Liver (tissue), 9 donors: ENCODE results near the gene DNAJC15. TPM values are rescaled to one million over a fixed set of nuclear protein-coding genes. Genes with fewer than 3 reads are reported as not detected.

Experiments used
- DNase-seq: peaks from one replicate; pipeline ENCODE4 v3.0.0-alpha.2; 2017; ENCODE audit warnings: low spot score
- H3K27ac ChIP-seq, 2 donors: one replicate each; pipeline ENCODE4 v1.7.0; 2013; ENCODE audit warnings: inconsistent platforms in 2 of 2, low read length in 2 of 2, control low read depth in 1 of 2, low read depth in 1 of 2, mild to moderate bottlenecking in 1 of 2
- H3K27me3 ChIP-seq, 4 donors: one replicate each; pipeline versions ENCODE4 v1.6.1 to v1.7.0; 2013; ENCODE audit warnings: low read length in 3 of 4, inconsistent platforms in 1 of 4, mild to moderate bottlenecking in 1 of 4, moderate library complexity in 1 of 4; ENCODE audit not compliant: control insufficient read depth in 4 of 4, insufficient read depth in 4 of 4
- H3K36me3 ChIP-seq, 4 donors: one replicate each; pipeline versions ENCODE4 v1.6.1 to v1.7.0; 2013; ENCODE audit warnings: low read length in 3 of 4, mild to moderate bottlenecking in 3 of 4, low read depth in 1 of 4, moderate library complexity in 1 of 4; ENCODE audit not compliant: control insufficient read depth in 4 of 4, insufficient read depth in 3 of 4
- H3K4me1 ChIP-seq, 4 donors: one replicate each; pipeline versions ENCODE4 v1.6.1 to v1.7.0; 2013; ENCODE audit warnings: low read length in 3 of 4, mild to moderate bottlenecking in 3 of 4, moderate library complexity in 1 of 4; ENCODE audit not compliant: control insufficient read depth in 4 of 4, insufficient read depth in 4 of 4
- H3K4me3 ChIP-seq, 3 donors: one replicate each; pipeline versions ENCODE4 v1.6.1 to v1.7.0; 2013; ENCODE audit warnings: low read length in 3 of 3, control low read depth in 1 of 3, low read depth in 1 of 3, mild to moderate bottlenecking in 1 of 3
- H3K9ac ChIP-seq, 2 donors: one replicate each; pipeline ENCODE4 v1.7.0; 2013; ENCODE audit warnings: low read length in 2 of 2, mild to moderate bottlenecking in 2 of 2, moderate library complexity in 2 of 2, control low read depth in 1 of 2, low read depth in 1 of 2
- H3K9me3 ChIP-seq, 4 donors: one replicate each; pipeline versions ENCODE4 v1.6.1 to v1.7.0; 2013; ENCODE audit warnings: low read length in 3 of 4; ENCODE audit not compliant: control insufficient read depth in 4 of 4
- EGR1 ChIP-seq, 2 donors: IDR thresholded peaks; 2 replicates each; pipeline ENCODE4 v1.6.1; 2016 to 2018; ENCODE audit warnings: antibody characterized with exemption in 2 of 2, low read depth in 2 of 2
- FOXA1 ChIP-seq: IDR thresholded peaks from 2 replicates; pipeline ENCODE4 v1.6.1; 2016; ENCODE audit warnings: antibody characterized with exemption
- FOXA2 ChIP-seq: IDR thresholded peaks from 2 replicates; pipeline ENCODE4 v1.6.1; 2016; ENCODE audit warnings: antibody characterized with exemption
- GABPA ChIP-seq, 2 donors: IDR thresholded peaks in 1 of 2; conservative IDR thresholded peaks in 1 of 2; 2 replicates each; pipeline ENCODE4 v1.6.1; 2016; ENCODE audit warnings: antibody characterized with exemption in 2 of 2, mild to moderate bottlenecking in 1 of 2, moderate library complexity in 1 of 2
- HNF4A ChIP-seq, 2 donors: conservative IDR thresholded peaks; 2 replicates each; pipeline ENCODE4 v1.6.1; 2016; ENCODE audit warnings: antibody characterized with exemption in 2 of 2, mild to moderate bottlenecking in 2 of 2
- HNF4G ChIP-seq: IDR thresholded peaks from 2 replicates; pipeline ENCODE4 v1.6.1; 2016; ENCODE audit warnings: antibody characterized with exemption
- JUND ChIP-seq, 2 donors: IDR thresholded peaks; 2 replicates each; pipeline ENCODE4 v1.6.1; 2016; ENCODE audit warnings: antibody characterized with exemption in 2 of 2
- NR2F2 ChIP-seq: IDR thresholded peaks from 2 replicates; pipeline ENCODE4 v1.6.1; 2016; ENCODE audit warnings: antibody characterized with exemption
- RAD21 ChIP-seq, 2 donors: IDR thresholded peaks; 2 replicates each; pipeline ENCODE4 v1.6.1; 2016; ENCODE audit warnings: antibody characterized with exemption in 2 of 2, mild to moderate bottlenecking in 2 of 2
- RXRA ChIP-seq, 2 donors: IDR thresholded peaks; 2 replicates each; pipeline ENCODE4 v1.6.1; 2017 to 2018; ENCODE audit warnings: antibody characterized with exemption in 2 of 2, mild to moderate bottlenecking in 1 of 2
- SP1 ChIP-seq: IDR thresholded peaks from 2 replicates; pipeline ENCODE4 v1.6.1; 2018; ENCODE audit warnings: antibody characterized with exemption, mild to moderate bottlenecking
- TAF1 ChIP-seq: conservative IDR thresholded peaks from 2 replicates; pipeline ENCODE4 v1.6.1; 2016; ENCODE audit warnings: antibody characterized with exemption, mild to moderate bottlenecking
- YY1 ChIP-seq: IDR thresholded peaks from 2 replicates; pipeline ENCODE4 v1.6.1; 2016; ENCODE audit warnings: antibody characterized with exemption, mild to moderate bottlenecking
- ZBTB33 ChIP-seq: IDR thresholded peaks from 2 replicates; pipeline ENCODE4 v1.6.1; 2016; ENCODE audit warnings: antibody characterized with exemption
- WGBS: extraction: QIAGEN DNeasy Blood & Tissue Kit; methylation state at CpG from one replicate; pipeline ENCODE4 v1.1.7; 2013; 5-methylcytosine and 5-hydroxymethylcytosine counted together
- polyA plus RNA-seq, 2 donors: library from polyadenylated mRNA; stranded (reverse) in 1 of 2; unstranded in 1 of 2; fragments of 200-250 nt in 1 of 2; fragments of >200 nt in 1 of 2; fragmentation: Nextera tagmentation in 1 of 2; extraction: Ambion mirVana in 1 of 2; gene quantifications; one replicate each; pipeline versions ENCODE4 v1.2.1 to v1.2.3, GENCODE V29; 2013 to 2015
- total RNA-seq, 2 donors: library from RNA; depleted of rRNA; stranded (reverse); fragments of >200 nt; gene quantifications; one replicate each; pipeline ENCODE4 v1.2.3, GENCODE V29; 2014
- TF ChIP-seq, protein P1 (sequence below): IDR thresholded peaks from 2 replicates; pipeline ENCODE4 v1.6.1; 2016; ENCODE audit warnings: antibody characterized with exemption
- TF ChIP-seq, protein P2 (sequence below): IDR thresholded peaks from 2 replicates; pipeline ENCODE4 v1.6.1; 2016; ENCODE audit warnings: antibody characterized with exemption, mild to moderate bottlenecking
- TF ChIP-seq, protein P3 (sequence below): IDR thresholded peaks from 2 replicates; pipeline ENCODE4 v1.6.1; 2016; ENCODE audit warnings: antibody characterized with exemption
- TF ChIP-seq, protein P4 (sequence below): fragments of 150-350 bp; IDR thresholded peaks from 2 replicates; pipeline ENCODE4 v1.5.1; 2017; ENCODE audit warnings: improper control_type of control experiment, low read depth, low read length; ENCODE audit not compliant: missing input control
- donor health status: healthy.
- donor health status: healthy.
- donor health status: healthy.
- donor health status: healthy.
- donor health status: healthy.

DNAJC15 gene
- total and polyA plus RNA-seq, 4 donors: 5.8 to 55.4 (median 14.0) TPM

DNA sequence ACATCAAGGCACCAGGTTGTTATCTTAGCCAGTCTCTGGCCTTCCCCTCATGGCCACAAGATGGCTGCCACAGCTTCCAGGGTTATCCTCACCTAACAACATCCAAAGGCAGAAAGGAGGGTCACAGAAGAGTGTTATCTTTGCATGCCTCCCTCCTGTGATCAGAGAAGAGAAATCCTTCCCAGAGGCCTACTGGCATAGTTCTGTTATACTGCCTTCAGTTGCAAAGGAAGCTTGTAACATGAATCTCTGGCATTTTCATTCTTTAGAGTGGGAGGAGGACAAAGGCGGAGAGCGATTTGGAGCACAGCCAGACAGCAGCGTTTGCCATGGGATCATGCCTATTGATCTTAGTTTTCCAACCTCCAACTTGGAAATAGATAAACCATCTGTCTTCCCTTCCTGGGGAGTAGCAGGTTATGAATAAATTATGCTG lies 135.7 kb downstream of the DNAJC15 start:
- H3K27ac ChIP-seq: no peak overlapping the region
- H3K9ac ChIP-seq: no peak overlapping the region
- H3K36me3 ChIP-seq: no peaks in the 10 kb centered on the region
- no peaks in the 10 kb centered on the region for H3K9me3 ChIP-seq
- WGBS: 59% methylated on average over 3 of the region's 3 CpGs
- no peaks in the 10 kb centered on the region for H3K4me1 ChIP-seq
- no peak overlapping the region for H3K4me3 ChIP-seq
- no peak for TF ChIP-seq FOXA2
- TF ChIP-seq JUND (IDR thresholded peaks at IDR 0.05): no peak
- TF ChIP-seq, protein P1, sequence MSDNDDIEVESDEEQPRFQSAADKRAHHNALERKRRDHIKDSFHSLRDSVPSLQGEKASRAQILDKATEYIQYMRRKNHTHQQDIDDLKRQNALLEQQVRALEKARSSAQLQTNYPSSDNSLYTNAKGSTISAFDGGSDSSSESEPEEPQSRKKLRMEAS: no peak
- TF ChIP-seq GABPA (IDR thresholded peaks at IDR 0.05 in 1 of 2, conservative IDR thresholded peaks at IDR 0.05 in 1 of 2): no peak
- no peak for TF ChIP-seq HNF4G
- no peak for TF ChIP-seq NR2F2
- TF ChIP-seq HNF4A (conservative IDR thresholded peaks at IDR 0.05): no peak
- no peak for TF ChIP-seq TAF1
- TF ChIP-seq YY1: no peak
- no peak for TF ChIP-seq RXRA (IDR thresholded peaks at IDR 0.05)
- TF ChIP-seq, protein P2, sequence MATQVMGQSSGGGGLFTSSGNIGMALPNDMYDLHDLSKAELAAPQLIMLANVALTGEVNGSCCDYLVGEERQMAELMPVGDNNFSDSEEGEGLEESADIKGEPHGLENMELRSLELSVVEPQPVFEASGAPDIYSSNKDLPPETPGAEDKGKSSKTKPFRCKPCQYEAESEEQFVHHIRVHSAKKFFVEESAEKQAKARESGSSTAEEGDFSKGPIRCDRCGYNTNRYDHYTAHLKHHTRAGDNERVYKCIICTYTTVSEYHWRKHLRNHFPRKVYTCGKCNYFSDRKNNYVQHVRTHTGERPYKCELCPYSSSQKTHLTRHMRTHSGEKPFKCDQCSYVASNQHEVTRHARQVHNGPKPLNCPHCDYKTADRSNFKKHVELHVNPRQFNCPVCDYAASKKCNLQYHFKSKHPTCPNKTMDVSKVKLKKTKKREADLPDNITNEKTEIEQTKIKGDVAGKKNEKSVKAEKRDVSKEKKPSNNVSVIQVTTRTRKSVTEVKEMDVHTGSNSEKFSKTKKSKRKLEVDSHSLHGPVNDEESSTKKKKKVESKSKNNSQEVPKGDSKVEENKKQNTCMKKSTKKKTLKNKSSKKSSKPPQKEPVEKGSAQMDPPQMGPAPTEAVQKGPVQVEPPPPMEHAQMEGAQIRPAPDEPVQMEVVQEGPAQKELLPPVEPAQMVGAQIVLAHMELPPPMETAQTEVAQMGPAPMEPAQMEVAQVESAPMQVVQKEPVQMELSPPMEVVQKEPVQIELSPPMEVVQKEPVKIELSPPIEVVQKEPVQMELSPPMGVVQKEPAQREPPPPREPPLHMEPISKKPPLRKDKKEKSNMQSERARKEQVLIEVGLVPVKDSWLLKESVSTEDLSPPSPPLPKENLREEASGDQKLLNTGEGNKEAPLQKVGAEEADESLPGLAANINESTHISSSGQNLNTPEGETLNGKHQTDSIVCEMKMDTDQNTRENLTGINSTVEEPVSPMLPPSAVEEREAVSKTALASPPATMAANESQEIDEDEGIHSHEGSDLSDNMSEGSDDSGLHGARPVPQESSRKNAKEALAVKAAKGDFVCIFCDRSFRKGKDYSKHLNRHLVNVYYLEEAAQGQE: no peak
- no peak for TF ChIP-seq EGR1 (IDR thresholded peaks at IDR 0.05; ENCODE audit: low read depth in 2 of 2)
- TF ChIP-seq, protein P3, sequence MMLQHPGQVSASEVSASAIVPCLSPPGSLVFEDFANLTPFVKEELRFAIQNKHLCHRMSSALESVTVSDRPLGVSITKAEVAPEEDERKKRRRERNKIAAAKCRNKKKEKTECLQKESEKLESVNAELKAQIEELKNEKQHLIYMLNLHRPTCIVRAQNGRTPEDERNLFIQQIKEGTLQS: no peak
- TF ChIP-seq ZBTB33: no peak
- no peak for TF ChIP-seq RAD21 (IDR thresholded peaks at IDR 0.05)
- TF ChIP-seq, protein P4, sequence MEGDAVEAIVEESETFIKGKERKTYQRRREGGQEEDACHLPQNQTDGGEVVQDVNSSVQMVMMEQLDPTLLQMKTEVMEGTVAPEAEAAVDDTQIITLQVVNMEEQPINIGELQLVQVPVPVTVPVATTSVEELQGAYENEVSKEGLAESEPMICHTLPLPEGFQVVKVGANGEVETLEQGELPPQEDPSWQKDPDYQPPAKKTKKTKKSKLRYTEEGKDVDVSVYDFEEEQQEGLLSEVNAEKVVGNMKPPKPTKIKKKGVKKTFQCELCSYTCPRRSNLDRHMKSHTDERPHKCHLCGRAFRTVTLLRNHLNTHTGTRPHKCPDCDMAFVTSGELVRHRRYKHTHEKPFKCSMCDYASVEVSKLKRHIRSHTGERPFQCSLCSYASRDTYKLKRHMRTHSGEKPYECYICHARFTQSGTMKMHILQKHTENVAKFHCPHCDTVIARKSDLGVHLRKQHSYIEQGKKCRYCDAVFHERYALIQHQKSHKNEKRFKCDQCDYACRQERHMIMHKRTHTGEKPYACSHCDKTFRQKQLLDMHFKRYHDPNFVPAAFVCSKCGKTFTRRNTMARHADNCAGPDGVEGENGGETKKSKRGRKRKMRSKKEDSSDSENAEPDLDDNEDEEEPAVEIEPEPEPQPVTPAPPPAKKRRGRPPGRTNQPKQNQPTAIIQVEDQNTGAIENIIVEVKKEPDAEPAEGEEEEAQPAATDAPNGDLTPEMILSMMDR: no peak
- no peak for TF ChIP-seq SP1
- TF ChIP-seq FOXA1: no peak
- no peak for DNase-seq
- H3K27me3 ChIP-seq: no peaks in the 10 kb centered on the region

Other genes with a start within 250 kb of the DNAJC15 start
- not detected for gene FAM216B, start 242.0 kb upstream of the DNAJC15 start, total RNA-seq
- not detected for gene FAM216B, start 242.0 kb upstream of the DNAJC15 start, polyA plus RNA-seq
- 10 to 100 TPM in 1 of 2 donors, 1 to 10 TPM in 1; 5.3 to 20.3 TPM for gene EPSTI1, start 31.3 kb upstream of the DNAJC15 start, total RNA-seq
- gene EPSTI1, start 31.3 kb upstream of the DNAJC15 start, polyA plus RNA-seq: 1 to 10 TPM; 2.1 to 3.1 TPM